NCI-H2171 (cell line): ENCODE results near the gene KLK5.
"Not testable (repeated sequence)": the region's sequence is repeated elsewhere in the genome, so short reads cannot be mapped to it uniquely, and the experiment has no call there.

Experiments
- DNase-seq: peaks from one replicate; lab custom pipeline; 2025; lab: John Stamatoyannopoulos, UW

KLK5 gene

DNA sequence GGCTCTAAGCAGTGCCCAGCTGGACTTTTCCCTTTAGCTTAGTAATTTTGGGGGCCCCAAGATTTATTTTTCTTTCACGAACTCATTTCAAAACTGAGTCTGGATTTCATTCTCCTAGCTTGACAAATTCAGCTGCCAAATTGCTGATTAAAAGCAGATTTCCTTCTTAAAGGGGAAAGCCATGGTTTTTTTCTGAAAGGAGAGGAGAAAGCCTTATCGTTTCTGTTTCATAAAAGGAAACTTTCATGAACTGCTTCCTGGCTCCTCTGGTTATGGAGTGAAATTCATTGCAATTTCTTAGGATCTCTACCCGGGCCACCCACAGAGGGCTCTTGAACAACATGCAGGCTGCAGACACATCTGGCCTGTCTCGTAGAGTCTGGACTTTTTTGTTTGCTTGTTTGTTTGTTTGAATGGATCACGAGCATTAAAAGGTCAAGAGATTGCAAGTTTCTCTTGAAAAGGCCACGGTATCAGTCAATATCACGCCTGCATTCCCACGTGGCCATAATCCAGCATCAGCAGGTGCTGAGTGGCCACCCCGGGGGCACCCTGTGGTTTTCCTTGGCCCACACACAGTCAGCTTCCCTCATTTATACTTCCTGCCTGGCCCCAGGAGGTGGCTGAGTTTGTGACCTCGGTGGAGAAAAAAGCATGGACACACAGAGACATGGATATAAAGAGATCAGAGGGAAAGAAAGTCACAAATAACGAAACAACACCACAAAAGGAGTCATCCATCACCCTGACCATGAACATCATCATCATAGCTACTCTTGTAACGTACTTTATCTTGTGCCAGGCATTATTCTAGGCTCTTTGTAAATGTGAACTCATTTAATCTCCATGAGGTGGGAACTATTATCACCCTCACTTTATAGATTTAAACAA, 31.2 kb downstream of the KLK5 start:
- DNase-seq, result no peak

DNA sequence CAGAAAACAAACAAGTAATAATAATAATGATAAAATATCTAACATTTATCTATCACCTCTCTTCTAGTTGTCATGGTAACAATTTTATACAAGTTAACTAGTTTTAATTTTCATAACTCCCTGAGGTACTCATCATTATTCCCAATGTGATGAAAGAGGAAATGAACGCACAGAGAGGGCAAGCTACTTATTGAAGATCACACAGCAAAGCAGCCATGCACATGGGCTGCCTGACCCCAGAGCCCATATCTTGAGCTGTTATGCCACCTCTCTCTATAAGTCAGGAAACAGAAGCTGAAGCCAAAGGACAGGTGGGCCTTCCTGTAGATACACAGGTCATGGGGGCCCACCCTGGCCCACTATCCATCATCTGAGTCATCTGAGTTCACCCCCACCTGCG, 36.8 kb downstream of the KLK5 start:
- no peak for DNase-seq

DNA sequence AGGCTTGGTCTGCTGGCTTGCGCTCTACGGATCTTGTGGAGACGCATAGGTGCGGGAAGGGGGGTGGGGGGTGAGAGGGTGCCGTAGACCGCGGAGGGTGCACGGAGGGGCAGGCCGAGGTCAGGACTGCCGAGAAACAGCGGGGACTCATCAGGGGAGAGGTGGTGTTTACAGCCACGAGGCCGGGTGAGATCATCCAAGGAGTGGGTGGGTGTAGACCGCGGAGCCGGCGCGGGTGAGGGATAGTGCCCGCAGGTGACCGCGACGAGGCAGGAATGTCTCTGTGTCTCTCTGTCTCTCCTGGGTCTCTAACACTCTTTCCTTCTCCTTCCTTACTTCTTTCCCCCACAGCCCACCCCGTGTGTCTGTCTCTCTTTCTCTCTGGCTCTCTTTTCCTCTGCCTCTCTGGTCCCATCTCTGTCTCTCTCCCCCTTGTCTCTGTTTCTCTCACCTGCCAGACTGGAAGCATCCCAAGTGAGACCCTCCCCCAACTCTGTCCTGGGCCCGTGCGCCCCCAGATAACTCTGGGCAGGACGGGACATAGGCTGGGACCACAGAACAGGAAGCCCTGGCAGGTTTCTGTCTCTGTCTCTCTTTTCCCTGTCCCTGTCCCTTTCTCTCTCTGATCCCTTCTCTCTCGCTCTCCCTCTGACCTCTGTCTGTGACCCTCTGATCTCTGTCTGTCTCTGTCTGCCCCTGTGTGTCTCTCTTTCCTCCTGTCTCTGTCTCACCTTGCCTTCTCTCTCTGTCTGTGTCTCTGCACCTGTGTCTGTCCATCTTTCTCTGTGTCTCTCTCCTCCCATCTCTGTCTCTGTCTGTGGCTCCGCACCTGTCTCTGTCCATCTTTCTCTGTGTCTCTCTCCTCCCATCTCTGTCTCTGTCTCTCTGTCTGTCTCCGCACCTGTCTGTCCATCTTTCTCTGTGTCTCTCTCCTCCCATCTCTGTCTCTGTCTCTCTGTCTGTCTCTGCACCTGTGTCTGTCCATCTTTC, 39.8 kb downstream of the KLK5 start:
- no peak for DNase-seq

- DNase-seq, result no peak
Measured at GRCh38 chr19:50912102-50912599, 40.7 kb downstream of the KLK5 start.

- DNase-seq, result no peak
Measured at GRCh38 chr19:50911206-50912101, 41.4 kb downstream of the KLK5 start, which contains the start of gene KLK4. Gene KLK4, minus strand, starts transcription at chr19:50911395. Its CDS starts 657 bp downstream, at chr19:50910738.

DNA sequence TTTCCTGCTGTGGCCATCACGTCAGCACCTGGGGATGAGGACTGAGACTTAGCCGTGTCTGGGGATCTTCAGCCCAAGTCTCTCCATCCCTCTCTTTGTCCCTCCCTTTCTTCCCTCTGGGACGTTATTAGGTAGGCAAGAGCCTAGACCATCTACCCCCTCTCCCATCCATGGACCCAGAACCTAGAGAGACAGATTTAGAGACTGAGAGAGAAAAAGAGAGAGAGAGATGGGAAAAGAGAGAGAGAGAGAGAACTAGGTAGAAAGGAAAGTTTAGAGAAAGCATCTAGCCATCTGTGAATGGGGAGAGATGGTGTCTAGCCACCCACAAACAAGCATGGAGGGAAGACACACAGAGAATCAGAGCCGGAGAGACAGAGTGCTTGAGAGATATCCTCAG, 42.1 kb downstream of the KLK5 start:
- no peak for DNase-seq

GRCh38 chr19:50909240-50910070, 43.4 kb downstream of the KLK5 start:
- peak; percentile 11 for DNase-seq

DNA sequence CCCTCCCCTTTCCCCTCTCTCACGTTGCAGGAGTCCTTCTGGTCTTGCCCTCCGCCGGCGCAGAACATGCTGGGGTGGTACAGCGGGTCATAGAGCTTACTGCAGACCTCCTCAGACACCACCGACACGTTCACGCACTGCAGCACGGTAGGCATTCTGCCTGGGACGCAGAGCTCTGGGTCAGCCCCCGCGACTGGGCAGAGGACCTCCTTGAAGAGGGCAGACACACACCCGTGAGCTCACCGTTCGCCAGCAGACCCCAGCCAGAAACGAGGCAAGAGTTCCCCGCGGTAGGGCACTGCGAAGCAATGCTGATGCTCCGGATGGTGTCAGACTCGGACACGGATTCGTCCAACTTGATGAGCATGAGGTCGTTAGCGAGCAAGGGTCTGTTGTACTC, 44.5 kb downstream of the KLK5 start:
- no peak for DNase-seq

GRCh38 chr19:50906217-50906616, 46.6 kb downstream of the KLK5 start:
- DNase-seq, result no peak

GRCh38 chr19:50902640-50903039, 50.2 kb downstream of the KLK5 start:
- DNase-seq, result no peak

GRCh38 chr19:50899569-50899968, 53.3 kb downstream of the KLK5 start:
- DNase-seq, result no peak

- no peak for DNase-seq
Measured at GRCh38 chr19:50898018-50898417, 54.8 kb downstream of the KLK5 start.

GRCh38 chr19:50897612-50898011, 55.2 kb downstream of the KLK5 start:
- DNase-seq, result no peak

- no peak for DNase-seq
Measured at GRCh38 chr19:50897191-50897607, 55.6 kb downstream of the KLK5 start.

DNA sequence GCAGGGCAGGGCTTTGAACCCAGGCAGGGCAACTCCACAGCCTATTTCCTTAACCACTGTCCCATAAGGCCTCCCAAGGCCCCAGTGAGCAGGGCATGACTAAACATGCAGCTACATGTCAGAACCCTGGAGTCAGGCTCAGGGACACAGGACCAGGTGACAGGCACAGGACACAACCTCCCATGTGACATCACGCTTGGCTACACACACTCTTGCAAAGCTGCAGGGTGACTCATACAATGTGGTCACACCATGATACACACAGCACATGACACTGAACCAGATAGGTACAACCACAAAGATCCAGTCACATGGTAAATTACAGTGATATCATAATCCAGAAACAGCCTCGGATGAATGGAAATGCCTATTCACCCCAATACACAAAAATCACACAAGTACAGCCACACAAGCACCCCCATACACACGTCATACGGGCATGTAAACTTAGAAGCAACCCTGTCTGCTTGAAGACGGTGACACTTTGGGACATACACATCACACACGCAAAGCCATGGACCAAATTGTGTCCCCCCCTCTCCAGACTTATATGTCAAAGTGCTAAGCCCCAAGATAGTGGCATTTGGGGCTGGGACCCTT, 56.1 kb downstream of the KLK5 start:
- DNase-seq, result peak; percentile 15

GRCh38 chr19:50896089-50896590, 56.7 kb downstream of the KLK5 start:
- not testable (repeated sequence) for DNase-seq

DNA sequence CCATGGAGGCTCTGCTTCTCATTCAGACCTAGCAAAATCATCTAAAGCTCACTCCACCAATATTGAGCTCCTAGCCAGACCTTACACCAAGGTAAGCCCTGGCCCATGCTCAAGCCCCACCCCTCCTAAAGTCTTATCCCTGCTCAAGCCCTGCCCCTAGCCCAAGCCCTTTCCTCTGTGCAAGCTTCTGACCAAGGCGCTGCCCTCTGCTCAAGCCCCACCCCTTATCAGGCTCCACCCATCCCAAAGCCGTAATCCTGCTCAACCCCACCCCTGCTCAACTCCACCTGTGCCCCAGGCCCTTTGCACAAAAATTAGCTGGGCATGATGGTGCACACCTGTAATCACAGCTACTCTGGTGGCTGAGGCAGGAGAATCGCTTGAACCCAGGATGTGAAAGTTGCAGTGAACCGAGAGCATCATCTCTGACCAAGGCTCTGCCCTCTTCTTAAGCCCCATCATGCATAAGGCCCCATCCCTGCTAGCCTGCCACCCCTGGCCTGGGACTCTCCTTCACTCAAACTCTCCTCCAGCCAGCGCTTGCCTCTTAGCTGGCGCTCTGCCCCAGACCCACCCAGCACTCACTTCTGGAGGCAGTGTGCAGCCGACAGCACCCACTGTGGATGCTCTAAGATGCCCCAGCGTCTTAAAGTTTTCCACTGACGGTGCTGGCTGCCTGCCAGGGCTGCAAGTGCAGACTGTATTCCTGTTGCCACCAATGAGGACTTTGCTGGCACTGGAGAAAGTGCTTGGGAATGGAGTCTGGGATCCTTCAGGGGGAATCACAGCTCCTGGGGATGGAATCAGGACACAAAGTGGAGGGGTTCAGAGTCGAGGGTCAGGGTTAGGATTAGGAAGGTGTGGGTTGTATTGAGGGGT, 58.1 kb downstream of the KLK5 start:
- peak; percentile 17 for DNase-seq
